Natural killer cell treated with Interleukin-12 subunit alpha and Interleukin-12 subunit beta and Interleukin-15 and Interleukin-18, amount 100 ng/mL, for 72 hours (primary cell): Measurements from ENCODE around the gene FMO3. TPM values are rescaled to one million over a fixed set of nuclear protein-coding genes. Genes with fewer than 3 reads are reported as not detected.

Experiments
- ATAC-seq, 2 donors: fragments of 150-1000 bp; cut with Tn5 transposase in 1 of 2; sonication (Bioruptor Pico), chemical (Tn5 transposase) in 1 of 2; 2 replicates each; pipeline ENCODE4 v1.10.0; 2021
- DNase-seq: peaks from one replicate; pipeline ENCODE4 v3.0.0; 2022; ENCODE audit warnings: low spot score
- H3K27ac Mint-ChIP-seq, 2 donors: 1 replicate in 1 of 2; 2 replicates in 1 of 2; pipeline ENCODE4 v1.8.0; 2022; ENCODE audit warnings: mixed read lengths in 2 of 2, mild to moderate bottlenecking in 1 of 2, moderate library complexity in 1 of 2
- H3K27me3 Mint-ChIP-seq, 2 donors: 1 replicate in 1 of 2; 2 replicates in 1 of 2; pipeline ENCODE4 v1.8.0; 2022; ENCODE audit warnings: mixed read lengths in 2 of 2
- H3K36me3 Mint-ChIP-seq: one replicate; pipeline ENCODE4 v1.8.0; 2022; ENCODE audit warnings: mixed read lengths
- H3K4me1 Mint-ChIP-seq, 2 donors: 1 replicate in 1 of 2; 2 replicates in 1 of 2; pipeline ENCODE4 v1.8.0; 2022; ENCODE audit warnings: low read depth in 2 of 2, mixed read lengths in 2 of 2, mild to moderate bottlenecking in 1 of 2
- H3K4me3 Mint-ChIP-seq: one replicate; pipeline ENCODE4 v1.8.0; 2022; ENCODE audit warnings: mixed read lengths
- H3K9me3 Mint-ChIP-seq: 2 replicates; pipeline ENCODE4 v1.8.0; 2022; ENCODE audit warnings: mixed read lengths
- total RNA-seq, 2 donors: library from RNA; stranded (reverse); gene quantifications; one replicate each; pipeline ENCODE4 v1.2.3, GENCODE V29; 2022

Gene FMO3
- total RNA-seq, 2 donors from 2014 or later: not detected

- no peak for ATAC-seq
Measured at GRCh38 chr1:171127099-171127498, 36.4 kb downstream of the FMO3 start.

GRCh38 chr1:171127501-171127900 lies 36.8 kb downstream of the FMO3 start:
- no peak overlapping the region for H3K27ac Mint-ChIP-seq
- H3K27me3 Mint-ChIP-seq: peaks cover 0 to 19% of the 10 kb centered on the region in 2 donors
- peaks cover 9% of the 10 kb centered on the region for H3K9me3 Mint-ChIP-seq
- ATAC-seq (no peak), DNase-seq (no peak)
- no peaks in the 10 kb centered on the region for H3K4me1 Mint-ChIP-seq
- no peak overlapping the region for H3K4me3 Mint-ChIP-seq
- H3K36me3 Mint-ChIP-seq: no peaks in the 10 kb centered on the region

More at GRCh38 chr1:171127099-171127498, 36.4 kb downstream of the FMO3 start:
- no peak for DNase-seq
- Mint-ChIP-seq H3K36me3 (no peaks in the 10 kb centered on the region), H3K27ac (no peak overlapping the region), H3K9me3 (peaks cover 9% of the 10 kb centered on the region), H3K4me3 (no peak overlapping the region), H3K27me3 (peaks cover 0 to 19% of the 10 kb centered on the region in 2 donors), H3K4me1 (no peaks in the 10 kb centered on the region)

DNA sequence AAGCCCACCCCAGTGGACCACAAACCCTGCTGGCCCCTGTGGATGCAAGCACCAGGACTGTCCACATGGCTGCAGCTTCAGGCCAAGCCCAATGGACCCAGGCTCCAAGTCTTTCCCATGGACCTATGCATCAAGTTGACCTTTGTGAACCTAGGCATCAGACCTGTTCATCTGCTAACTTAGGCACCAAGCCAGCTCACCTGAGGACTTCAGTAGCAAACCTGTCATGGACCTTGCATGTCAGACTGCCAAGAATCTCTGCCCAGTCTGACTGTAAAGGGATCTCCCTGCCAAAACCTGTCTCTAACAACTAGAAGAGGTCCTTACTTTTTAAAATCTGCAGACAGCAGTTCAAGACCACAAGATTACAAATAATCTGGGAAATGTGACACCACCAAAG lies 37.8 kb downstream of the FMO3 start:
- Mint-ChIP-seq H3K9me3 (peaks cover 6% of the 10 kb centered on the region), H3K27me3 (peaks cover 0 to 19% of the 10 kb centered on the region in 2 donors), H3K4me3 (no peak overlapping the region), H3K27ac (no peak overlapping the region), H3K4me1 (no peaks in the 10 kb centered on the region), H3K36me3 (no peaks in the 10 kb centered on the region)
- ATAC-seq: no peak
- no peak for DNase-seq

DNA sequence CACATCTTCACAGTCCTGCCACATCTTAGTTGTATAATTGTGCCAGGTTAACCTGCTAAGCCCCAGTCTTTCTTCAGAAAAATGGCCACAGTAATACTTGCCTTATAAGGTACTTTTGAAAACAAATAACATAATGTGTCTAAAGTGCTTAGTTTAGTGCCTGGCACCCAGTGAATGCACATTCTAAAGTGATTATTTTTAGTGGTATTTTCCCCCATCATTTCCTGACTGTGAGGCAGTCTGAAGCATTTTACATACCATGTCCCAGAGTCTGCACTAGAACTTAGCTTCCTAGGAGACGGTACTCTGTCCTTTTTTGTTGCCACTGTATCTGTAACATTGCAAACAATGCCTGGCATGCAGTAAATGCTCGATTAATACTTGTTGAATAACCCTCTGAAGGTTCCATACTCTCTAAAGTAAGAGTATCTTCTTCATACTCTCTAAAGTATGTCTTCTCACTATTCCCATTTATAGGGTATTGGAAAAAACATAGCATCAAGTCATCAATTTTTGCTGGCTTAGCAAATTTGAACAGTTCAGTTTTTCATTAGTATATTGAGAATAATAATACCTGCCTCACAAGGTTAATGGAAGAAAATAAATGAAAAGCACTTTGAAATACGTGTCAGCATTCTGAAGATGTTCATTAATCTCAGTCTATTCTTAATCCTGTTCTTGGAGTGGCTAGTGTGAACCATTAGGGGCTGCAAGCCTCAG lies 43.7 kb downstream of the FMO3 start:
- Mint-ChIP-seq H3K36me3 (no peaks in the 10 kb centered on the region), H3K9me3 (peaks cover 2% of the 10 kb centered on the region), H3K4me3 (no peak overlapping the region), H3K4me1 (no peaks in the 10 kb centered on the region), H3K27ac (no peak overlapping the region), H3K27me3 (peaks cover 3 to 31% of the 10 kb centered on the region in 2 donors)
- ATAC-seq: no peak
- DNase-seq: no peak

DNA sequence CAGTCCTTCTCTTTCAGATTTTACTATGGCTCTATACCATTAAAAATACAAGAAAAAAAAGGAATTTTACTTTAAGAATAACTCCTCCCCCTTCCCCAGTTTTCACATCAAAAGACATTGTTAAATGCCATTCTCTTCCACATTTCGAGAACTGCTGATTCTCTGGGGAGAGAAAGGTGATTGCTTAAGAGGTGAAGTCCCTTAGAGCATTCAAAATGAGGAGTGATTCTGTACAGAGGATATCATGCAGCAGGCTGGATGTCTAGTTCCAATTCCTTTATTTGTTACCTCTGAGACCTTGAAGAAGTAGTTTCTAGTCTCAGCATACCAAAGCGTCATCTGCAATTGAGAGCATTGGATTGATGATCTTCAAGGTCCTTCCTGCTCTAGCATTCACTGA lies 46.9 kb downstream of the FMO3 start:
- no peak overlapping the region for H3K27ac Mint-ChIP-seq
- DNase-seq (no peak), ATAC-seq (no peak)
- H3K9me3 Mint-ChIP-seq: peaks cover 2% of the 10 kb centered on the region
- peaks cover 5 to 29% of the 10 kb centered on the region in 2 donors for H3K27me3 Mint-ChIP-seq
- no peak overlapping the region for H3K4me3 Mint-ChIP-seq
- H3K4me1 Mint-ChIP-seq: no peaks in the 10 kb centered on the region
- no peaks in the 10 kb centered on the region for H3K36me3 Mint-ChIP-seq

- H3K27ac Mint-ChIP-seq: no peak overlapping the region
- H3K36me3 Mint-ChIP-seq: no peaks in the 10 kb centered on the region
- H3K4me3 Mint-ChIP-seq: no peak overlapping the region
- ATAC-seq: no peak
- no peaks in the 10 kb centered on the region for H3K4me1 Mint-ChIP-seq
- peaks cover 5 to 34% of the 10 kb centered on the region in 2 donors for H3K27me3 Mint-ChIP-seq
- peaks cover 2% of the 10 kb centered on the region for H3K9me3 Mint-ChIP-seq
- DNase-seq: no peak
Measured at GRCh38 chr1:171138980-171139379, 48.3 kb downstream of the FMO3 start.

DNA sequence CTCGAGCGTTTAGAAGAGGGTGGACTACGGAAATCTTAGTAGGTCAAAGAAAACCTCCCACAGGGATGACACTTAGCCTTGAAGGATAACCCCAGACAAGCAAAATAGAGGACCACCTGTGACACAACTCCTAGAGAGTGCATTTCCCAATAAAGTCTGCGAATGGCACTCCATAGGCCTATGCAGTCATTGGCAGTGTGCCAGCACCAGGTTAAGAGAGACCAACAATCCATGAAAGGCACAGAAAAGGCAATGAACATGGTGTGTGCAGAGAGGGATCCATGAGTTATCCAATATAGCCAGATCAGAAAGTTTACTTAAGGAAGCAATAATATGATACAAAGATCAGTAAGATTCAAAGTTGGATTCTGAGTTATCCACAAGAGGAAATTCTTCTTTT lies 49.2 kb downstream of the FMO3 start:
- H3K36me3 Mint-ChIP-seq: no peaks in the 10 kb centered on the region
- no peak overlapping the region for H3K4me3 Mint-ChIP-seq
- ATAC-seq (no peak), DNase-seq (no peak)
- H3K9me3 Mint-ChIP-seq: peaks cover 3% of the 10 kb centered on the region
- peaks cover 5 to 42% of the 10 kb centered on the region in 2 donors for H3K27me3 Mint-ChIP-seq
- no peaks in the 10 kb centered on the region for H3K4me1 Mint-ChIP-seq
- H3K27ac Mint-ChIP-seq: no peak overlapping the region

DNA sequence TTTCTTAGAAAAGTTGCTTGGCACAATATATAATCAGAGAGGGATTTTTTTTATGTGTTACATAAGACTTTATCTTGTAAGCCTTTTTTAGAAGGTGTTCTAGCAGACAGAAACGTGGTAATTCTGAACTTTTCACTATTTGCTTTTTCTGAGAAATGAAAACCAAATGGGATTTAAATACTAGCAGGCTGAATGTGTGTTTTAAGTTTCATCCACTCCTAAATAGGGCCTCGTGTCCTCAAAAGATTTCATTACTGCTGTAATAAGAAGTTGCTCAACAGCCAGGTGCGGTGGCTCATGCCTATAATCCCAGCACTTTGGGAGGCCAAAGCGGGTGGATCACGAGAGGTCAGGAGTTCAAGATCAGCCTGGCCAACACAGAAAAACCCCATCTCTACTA lies 49.7 kb downstream of the FMO3 start:
- DNase-seq: no peak
- H3K4me3 Mint-ChIP-seq: no peak overlapping the region
- no peak overlapping the region for H3K27ac Mint-ChIP-seq
- H3K4me1 Mint-ChIP-seq: no peaks in the 10 kb centered on the region
- H3K27me3 Mint-ChIP-seq: peaks cover 5 to 47% of the 10 kb centered on the region in 2 donors
- H3K36me3 Mint-ChIP-seq: no peaks in the 10 kb centered on the region
- H3K9me3 Mint-ChIP-seq: peaks cover 6% of the 10 kb centered on the region
- no peak for ATAC-seq

- no peak for DNase-seq
- Mint-ChIP-seq H3K9me3 (peaks cover 6% of the 10 kb centered on the region), H3K27ac (no peak overlapping the region), H3K36me3 (no peaks in the 10 kb centered on the region), H3K4me1 (no peaks in the 10 kb centered on the region), H3K27me3 (peaks cover 5 to 46% of the 10 kb centered on the region in 2 donors), H3K4me3 (no peak overlapping the region)
- ATAC-seq: no peak
Measured at GRCh38 chr1:171140956-171141687, 50.4 kb downstream of the FMO3 start.

DNA sequence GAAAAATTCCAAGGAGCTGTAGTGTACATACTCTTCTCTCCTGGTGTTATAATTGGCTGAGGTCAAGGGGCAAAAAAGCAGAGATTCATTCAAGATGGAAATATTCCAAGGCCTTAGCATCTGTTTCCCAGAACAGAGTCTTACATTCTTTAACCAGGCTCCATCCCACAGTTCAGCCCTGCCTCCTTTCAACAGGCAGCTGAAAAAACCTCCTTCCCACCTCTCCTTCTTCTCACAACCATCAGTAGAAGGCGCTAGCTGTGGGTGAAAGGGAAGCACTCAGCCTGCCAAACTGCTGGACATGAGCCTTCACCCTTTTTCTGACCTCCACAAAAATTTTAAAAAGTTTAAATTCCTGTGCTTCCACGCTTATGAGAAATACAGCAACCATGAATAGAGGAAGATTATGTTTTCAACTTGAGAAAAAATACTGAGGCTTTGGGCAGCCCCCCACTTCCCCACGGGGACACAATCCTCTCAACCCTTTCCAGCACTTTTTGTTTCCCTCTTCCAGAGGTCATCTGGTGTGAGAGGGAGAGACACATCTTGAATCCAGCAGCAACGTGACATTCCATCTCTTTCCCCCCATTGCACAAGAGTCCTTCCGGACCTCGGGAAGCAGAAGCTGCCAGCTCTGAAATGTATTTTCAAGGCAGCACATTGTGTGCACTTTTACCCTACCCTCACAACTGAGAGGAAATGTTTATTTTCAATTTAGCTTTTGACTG lies 51.1 kb downstream of the FMO3 start:
- Mint-ChIP-seq H3K4me3 (no peak overlapping the region), H3K27me3 (peaks cover 3 to 39% of the 10 kb centered on the region in 2 donors), H3K36me3 (no peaks in the 10 kb centered on the region), H3K27ac (no peak overlapping the region), H3K4me1 (no peaks in the 10 kb centered on the region), H3K9me3 (peaks cover 3% of the 10 kb centered on the region)
- ATAC-seq (no peak), DNase-seq (no peak)

DNA sequence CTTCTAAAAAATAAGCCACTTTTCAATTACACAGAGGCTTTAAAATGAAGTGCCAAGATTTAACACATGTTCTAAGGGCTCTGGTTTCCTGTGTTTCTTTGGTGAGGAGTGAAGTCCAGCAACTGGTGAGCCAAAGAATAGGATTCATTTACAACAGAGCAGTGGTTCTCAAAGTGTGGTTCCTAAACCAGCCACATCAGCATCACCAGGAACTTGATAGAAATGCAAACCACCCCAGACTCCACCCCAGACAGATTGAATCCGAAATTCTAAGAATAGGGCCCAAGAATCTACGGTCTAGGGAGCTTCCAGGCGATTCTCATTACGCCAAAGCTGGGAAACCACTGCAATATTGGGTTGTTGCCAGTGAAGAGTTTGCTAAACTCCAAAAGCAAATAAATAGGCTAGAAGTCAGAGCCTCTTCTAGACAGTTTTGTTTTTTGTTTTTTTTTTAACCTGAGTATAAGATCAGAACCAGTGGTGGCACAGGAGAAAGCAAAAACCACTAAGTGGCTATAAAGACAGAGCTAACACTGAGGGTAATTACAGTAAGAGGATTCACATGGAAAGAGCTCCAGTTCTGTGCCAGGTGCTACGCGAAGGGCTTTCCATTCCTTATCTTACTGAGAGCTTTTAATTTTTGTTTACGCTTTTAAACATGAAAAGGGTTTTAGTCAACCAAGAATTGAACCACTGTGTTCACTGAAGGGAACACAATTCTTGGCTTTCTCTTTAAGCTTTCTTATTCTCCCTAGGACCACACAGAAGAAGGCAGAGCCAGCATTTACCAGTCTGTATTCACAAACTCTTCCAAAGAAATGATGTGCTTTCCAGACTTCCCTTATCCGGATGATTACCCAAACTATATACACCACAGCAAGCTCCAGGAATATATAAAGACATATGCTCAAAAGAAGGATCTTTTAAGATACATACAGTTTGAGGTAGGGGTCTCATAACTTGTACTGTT lies 52.0 kb downstream of the FMO3 start:
- ATAC-seq (no peak), DNase-seq (no peak)
- Mint-ChIP-seq H3K27me3 (peaks cover 2 to 30% of the 10 kb centered on the region in 2 donors), H3K4me1 (no peaks in the 10 kb centered on the region), H3K4me3 (no peak overlapping the region), H3K36me3 (no peaks in the 10 kb centered on the region), H3K9me3 (peaks cover 3% of the 10 kb centered on the region), H3K27ac (no peak overlapping the region)

DNA sequence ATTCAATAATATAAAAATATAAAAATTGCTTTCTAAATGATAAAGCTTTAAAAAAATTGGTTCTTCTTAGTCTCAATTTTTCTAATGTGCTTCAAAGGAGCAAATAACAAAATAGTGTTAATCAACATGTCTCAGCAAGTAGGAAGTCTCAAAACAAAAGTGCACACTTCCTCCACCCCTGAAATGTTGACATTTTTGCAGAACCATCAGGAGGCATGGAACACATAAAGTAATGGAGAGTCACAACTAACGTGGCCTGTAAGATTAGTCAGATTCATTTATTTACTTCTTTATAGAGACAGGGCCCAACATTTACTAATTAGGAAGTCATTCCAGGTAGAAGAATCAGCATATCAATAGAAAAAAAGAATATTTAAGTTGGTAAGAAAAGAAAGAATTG lies 59.5 kb downstream of the FMO3 start:
- DNase-seq: no peak
- Mint-ChIP-seq H3K27ac (no peak overlapping the region), H3K36me3 (no peaks in the 10 kb centered on the region), H3K4me1 (no peaks in the 10 kb centered on the region), H3K27me3 (peaks cover 2 to 6% of the 10 kb centered on the region in 2 donors), H3K4me3 (no peak overlapping the region), H3K9me3 (peaks cover under 1% of the 10 kb centered on the region)
- no peak for ATAC-seq

- no peaks in the 10 kb centered on the region for H3K9me3 Mint-ChIP-seq
- H3K36me3 Mint-ChIP-seq: no peaks in the 10 kb centered on the region
- no peak for DNase-seq
- ATAC-seq: no peak
- H3K27ac Mint-ChIP-seq: no peak overlapping the region
- H3K4me3 Mint-ChIP-seq: no peak overlapping the region
- H3K4me1 Mint-ChIP-seq: no peaks in the 10 kb centered on the region
- H3K27me3 Mint-ChIP-seq: peaks cover 0 to 6% of the 10 kb centered on the region in 2 donors
Measured at GRCh38 chr1:171152549-171152948, 61.8 kb downstream of the FMO3 start.
